ENCODE data around the gene ATP9B.

GRCh38 chr18:79062806-79063205 is 6.4 kb upstream of the ATP9B start:
- TF ChIP-seq EZH2 (IDR thresholded peaks at IDR 0.05) (no peak), EZH2phosphoT487 (IDR thresholded peaks at IDR 0.05) (no peak)
- TF ChIP-seq, protein P1, sequence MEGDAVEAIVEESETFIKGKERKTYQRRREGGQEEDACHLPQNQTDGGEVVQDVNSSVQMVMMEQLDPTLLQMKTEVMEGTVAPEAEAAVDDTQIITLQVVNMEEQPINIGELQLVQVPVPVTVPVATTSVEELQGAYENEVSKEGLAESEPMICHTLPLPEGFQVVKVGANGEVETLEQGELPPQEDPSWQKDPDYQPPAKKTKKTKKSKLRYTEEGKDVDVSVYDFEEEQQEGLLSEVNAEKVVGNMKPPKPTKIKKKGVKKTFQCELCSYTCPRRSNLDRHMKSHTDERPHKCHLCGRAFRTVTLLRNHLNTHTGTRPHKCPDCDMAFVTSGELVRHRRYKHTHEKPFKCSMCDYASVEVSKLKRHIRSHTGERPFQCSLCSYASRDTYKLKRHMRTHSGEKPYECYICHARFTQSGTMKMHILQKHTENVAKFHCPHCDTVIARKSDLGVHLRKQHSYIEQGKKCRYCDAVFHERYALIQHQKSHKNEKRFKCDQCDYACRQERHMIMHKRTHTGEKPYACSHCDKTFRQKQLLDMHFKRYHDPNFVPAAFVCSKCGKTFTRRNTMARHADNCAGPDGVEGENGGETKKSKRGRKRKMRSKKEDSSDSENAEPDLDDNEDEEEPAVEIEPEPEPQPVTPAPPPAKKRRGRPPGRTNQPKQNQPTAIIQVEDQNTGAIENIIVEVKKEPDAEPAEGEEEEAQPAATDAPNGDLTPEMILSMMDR (IDR thresholded peaks at IDR 0.05): no peak
